SH-SY5Y (cell line): Measurements from ENCODE around the gene ENTREP3.

Source experiments
- GATA2 ChIP-seq: IDR thresholded peaks from 2 replicates; pipeline ENCODE4 v1.6.1; 2011; ENCODE audit warnings: mild to moderate bottlenecking, low read depth, low read length
- GATA3 ChIP-seq: IDR thresholded peaks from 2 replicates; pipeline ENCODE4 v1.6.1; 2011; ENCODE audit warnings: low read depth, mild to moderate bottlenecking, low read length, moderate library complexity

Gene ENTREP3

DNA sequence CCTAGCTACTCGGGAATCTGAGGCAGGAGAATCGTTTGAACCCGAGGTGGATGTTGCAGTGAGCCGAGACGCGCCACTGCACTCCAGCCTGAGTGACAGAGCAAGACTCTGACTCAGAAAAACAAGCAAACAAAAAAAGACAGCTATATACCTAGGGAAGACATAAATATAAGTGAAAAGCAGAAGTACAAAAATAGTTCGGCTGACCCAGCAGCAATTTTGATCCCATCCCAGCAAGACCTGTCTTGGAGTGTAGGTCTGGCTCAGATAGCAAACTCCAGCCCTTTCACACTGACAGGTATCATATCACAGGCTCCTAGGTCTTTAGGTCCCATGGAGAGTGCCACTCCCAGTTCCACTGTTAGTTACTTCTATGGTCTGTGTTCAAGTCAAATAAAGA is 32.2 kb downstream of the ENTREP3 start:
- no peak for TF ChIP-seq GATA3
- TF ChIP-seq GATA2, result no peak

DNA sequence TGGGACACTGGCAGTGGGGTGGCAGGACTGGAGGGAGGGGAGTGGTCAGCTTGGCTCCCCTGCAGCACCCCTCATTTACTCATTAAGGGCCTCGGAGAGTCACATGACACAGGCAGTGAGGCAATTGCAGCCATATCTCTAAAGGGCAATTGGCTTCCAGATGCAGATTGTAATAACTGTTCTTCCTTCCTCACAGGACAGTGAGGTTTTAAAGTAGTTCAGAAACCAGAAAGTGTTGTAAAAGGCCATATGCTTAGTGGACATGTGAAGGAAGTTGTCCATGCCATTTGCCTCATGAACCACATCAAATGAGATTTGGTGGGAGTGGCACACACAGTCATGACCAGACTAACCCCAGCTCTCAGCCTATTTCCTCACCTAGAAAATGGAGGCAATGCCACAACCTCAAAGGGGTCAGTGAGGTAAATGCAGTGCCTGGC is 35.7 kb downstream of the ENTREP3 start:
- no peak for TF ChIP-seq GATA2
- no peak for TF ChIP-seq GATA3

DNA sequence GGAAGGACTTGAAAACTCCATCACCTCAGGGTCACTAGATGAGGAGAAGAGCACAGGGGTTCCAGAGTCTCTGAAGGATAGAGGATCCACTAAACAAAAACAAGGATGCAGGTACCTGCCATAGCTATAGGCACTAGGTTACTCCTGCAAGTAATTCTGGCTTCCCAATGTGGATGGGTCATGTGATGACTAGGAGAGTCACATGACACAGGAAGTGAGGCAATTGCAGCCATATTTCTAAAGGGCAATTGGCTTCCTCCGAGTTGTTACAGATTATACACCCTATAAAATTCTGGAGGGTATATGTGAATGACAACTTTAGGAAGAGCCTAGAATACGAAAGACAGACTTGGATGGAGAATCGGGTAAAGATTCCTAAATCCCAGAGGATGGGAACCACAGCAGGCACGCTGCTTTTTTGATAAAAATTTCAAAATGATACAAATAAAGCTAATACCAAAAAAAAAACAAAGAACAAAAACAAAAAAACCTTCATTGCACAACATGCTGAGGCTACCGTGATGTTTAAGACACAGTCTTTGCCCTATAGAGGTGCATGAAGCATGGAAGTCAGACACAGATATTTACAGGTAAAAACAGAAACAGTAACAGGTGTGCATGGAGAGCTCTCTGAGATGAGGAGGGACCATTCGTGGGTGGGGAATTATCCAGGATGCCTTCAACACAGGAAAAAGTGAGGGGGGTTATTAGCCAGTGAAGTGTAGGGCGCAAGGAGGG is 36.3 kb downstream of the ENTREP3 start:
- TF ChIP-seq GATA2, result no peak
- TF ChIP-seq GATA3, result no peak

DNA sequence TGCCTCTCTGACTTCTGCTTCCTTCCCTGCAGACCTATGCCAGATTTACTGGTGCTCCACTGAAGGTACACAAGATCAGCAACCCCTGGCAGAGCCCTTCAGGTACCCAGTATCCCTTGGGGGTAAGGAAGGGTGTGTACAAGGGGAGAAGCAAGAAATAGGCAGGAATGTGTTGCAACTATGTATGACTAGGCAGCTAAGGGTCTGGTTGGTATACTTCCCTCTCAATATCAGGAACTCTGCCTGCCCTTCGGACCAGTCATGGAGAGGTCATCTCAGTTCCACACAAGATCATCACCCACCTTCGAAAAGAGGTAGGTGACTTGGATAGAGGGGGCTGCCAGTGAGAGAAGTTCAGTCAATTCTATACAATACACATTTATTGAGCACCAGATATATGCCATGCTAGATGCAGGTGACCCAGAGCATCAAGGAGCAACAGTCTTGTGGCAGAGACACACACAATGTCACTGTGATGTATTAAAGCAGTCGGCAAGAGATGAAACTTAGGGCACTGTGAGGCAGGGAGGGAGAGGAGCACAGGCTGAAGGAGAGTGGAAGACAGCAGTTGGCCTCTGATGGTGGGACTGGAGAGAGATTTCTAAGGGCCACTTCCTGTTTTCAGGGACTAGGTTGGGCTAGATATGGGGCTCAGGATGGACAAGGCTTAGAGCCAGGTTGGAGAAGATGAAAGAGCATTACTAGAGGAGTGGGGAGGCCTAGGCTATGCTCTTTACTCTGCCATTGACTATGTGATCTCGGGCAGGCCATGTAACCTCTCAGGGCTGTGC is 44.8 kb downstream of the ENTREP3 start:
- TF ChIP-seq GATA2 (no peak), GATA3 (no peak)

- no peak for TF ChIP-seq GATA3
- no peak for TF ChIP-seq GATA2
Observed at GRCh38 chr1:155209312-155209721, 46.0 kb downstream of the ENTREP3 start.

DNA sequence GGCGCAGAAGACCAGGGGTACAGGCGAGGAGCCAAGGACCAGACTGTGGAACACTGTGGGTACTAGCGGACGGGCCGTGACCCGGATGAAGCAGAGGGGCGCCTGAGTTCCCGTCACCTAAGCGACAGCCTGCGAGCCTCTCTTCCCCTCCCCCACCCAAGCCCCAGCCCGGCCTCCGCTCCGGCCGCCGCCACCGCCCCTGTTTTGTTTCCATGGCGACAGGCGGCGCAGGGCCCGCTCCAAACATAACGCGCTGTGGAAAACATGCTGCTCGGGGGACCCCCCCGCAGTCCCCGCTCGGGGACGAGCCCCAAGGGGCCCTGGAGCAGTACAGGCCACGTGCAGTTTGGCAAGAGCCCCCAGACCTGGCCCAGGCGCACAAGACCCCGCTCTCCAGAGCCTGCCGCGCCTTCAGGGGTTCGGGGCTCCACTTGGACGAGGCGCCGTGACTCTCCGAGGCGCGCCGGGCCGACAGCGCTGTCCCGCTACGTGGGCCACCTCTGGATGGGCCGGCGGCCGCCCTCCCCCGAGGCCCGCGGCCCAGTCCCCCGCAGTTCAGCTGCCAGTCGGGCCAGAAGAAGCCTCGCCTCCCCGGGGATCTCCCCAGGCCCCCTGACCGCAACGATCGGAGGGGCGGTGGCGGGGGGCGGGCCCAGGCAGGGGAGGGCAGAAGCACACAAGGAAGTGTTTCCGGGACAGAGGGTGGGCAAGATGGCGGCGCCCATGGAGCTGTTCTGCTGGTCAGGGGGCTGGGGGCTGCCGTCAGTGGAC is 46.6 kb downstream of the ENTREP3 start, which contains the start of gene MTX1:
Gene MTX1 (plus strand): TSS at position 155 of the 771 bp plus-strand sequence. CDS start 110 bp downstream, at position 265.
- TF ChIP-seq GATA3 (no peak), GATA2 (no peak)

DNA sequence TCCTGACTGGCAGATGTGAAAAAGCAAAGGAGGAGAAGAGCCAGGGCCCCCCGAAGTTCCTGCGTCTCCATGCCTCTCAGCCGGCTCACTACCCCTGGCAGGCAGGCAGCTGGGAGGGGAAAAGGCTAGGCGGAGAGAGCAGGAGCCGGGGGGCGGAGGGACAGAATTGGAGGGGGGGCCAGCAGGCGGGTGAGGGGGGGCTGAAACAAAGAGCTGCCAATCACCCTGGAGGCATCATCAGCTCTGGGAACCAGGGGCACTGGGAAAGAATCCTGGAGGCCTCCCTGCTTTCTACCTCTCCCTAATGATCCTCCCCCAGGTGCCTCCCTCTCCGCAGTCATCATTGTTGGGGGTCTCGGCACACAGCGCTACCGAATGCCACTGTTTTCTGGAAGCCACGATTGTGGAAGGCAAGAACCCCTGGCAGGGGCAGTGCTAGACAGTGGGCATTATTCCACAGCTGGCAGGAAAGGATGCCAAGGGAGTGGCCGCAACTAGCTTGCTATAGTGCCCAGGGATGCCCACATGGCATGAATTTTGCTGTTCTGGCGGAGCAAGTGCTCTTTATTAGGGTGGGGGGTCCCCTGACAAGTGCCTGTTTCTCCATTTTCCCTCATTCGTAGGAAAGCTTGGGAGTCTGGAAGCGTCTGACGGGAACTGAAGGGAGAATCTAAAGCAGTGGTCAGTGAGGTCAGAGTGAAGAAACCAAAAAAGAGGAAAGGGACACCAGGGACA is 47.3 kb downstream of the ENTREP3 start, which contains the start of gene THBS3:
Gene THBS3 (minus strand): TSS at position 92 of the 735 bp plus-strand sequence. CDS start 21 bp downstream, at position 71.
- no peak for TF ChIP-seq GATA2
- no peak for TF ChIP-seq GATA3

DNA sequence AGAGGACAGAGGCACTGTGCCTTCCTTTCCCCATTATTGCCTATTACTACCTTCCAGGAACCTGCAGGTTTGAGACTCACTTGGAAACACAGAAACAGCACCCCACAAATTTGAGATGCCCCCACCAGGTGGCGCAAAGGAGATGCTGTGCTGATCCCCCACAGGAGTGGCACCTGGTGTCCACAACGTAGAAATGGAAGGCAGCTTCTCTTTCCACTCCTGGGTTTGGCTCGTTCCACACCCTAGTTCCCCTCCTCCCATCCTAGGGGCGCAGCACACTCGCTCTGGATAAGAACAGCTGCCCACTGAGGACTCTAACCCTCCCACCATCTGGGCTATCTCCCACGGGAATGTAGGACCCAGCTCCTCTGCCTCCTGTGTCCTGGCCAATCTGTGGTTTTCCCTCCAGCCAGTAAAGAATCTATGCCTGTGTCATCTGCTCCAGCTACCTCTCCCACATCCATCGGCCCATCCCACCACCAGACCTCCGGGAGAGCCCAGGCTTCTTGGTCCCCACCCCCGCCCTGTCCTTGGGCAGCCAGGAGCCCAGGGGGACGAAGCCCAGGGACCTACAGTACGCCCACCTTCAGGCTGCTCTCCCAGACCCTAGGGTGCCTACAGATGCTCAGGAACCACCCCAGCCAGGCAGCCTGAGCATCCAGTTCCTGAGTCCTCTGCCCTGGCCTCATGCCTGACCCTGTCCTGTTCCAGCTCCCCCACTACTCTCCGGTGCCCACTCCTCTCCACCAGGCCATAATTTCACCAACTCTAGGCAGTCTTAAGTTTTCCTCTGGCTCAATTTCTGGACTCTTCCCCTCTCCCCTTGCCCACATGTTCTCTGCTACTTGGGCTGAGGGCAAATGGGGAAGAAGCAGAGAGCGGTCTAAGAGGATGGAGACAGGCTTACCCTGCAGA is 48.1 kb downstream of the ENTREP3 start:
- TF ChIP-seq GATA2 (no peak), GATA3 (no peak)

GRCh38 chr1:155205969-155206593 is 49.2 kb downstream of the ENTREP3 start:
- TF ChIP-seq GATA3 (no peak), GATA2 (no peak)

- TF ChIP-seq GATA3 (no peak), GATA2 (no peak)
Observed at GRCh38 chr1:155205035-155205434, 50.2 kb downstream of the ENTREP3 start.

GRCh38 chr1:155202731-155203515 is 52.4 kb downstream of the ENTREP3 start:
- TF ChIP-seq GATA3, result no peak
- TF ChIP-seq GATA2, result no peak

GRCh38 chr1:155202198-155202597 is 53.1 kb downstream of the ENTREP3 start:
- TF ChIP-seq GATA3 (no peak), GATA2 (no peak)

DNA sequence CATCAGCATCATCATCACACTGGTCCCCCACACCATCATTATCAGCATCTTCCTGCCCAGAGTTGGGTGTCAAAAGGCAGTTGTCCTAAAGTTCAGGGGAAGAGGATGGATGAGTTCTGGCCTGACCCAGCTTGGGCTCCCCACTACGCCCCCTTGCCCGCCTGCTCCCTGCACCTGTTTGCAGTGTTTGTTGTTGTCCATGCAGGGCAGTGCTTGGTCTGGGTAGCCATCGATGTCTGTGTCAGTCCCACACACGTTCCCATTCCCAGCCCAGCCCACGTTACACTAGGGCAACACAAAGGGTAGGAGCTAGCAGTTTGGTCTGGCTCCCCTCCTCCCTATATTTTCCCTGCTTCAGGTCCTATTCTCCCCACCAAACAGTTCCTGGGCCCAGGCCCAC is 54.4 kb downstream of the ENTREP3 start:
- no peak for TF ChIP-seq GATA2
- no peak for TF ChIP-seq GATA3
